H1 (cell line): Measurements from ENCODE around the gene LCE7A. TPM values are rescaled to one million over a fixed set of nuclear protein-coding genes. Genes with fewer than 3 reads are reported as not detected.

Experiments
- BCL11A ChIP-seq, 2 experiments: IDR thresholded peaks; one replicate each; pipeline ENCODE4 v1.6.1; 2011; ENCODE audit warnings: low read depth in 2 of 2, low read length in 2 of 2, mild to moderate bottlenecking in 2 of 2
- BRCA1 ChIP-seq: IDR thresholded peaks from 2 replicates; pipeline ENCODE4 v1.6.1; 2012; ENCODE audit warnings: low read depth, low read length, improper control_type of control experiment
- CHD7 ChIP-seq: fragments of 300-600 bp; sonication (generic); IDR thresholded peaks from 2 replicates; pipeline ENCODE4 v1.7.1; 2012; ENCODE audit warnings: low read length, moderate library complexity, mild to moderate bottlenecking, inconsistent platforms; ENCODE audit not compliant: insufficient replicate concordance
- KDM4A ChIP-seq: IDR thresholded peaks from one replicate; pipeline ENCODE4 v1.7.1; 2012; ENCODE audit warnings: low read depth, mild to moderate bottlenecking, moderate library complexity, low read length, inconsistent platforms; ENCODE audit not compliant: severe bottlenecking
- MAFK ChIP-seq: IDR thresholded peaks from 2 replicates; pipeline ENCODE4 v1.6.1; 2012; ENCODE audit warnings: low read depth, mild to moderate bottlenecking, improper control_type of control experiment, low read length
- NRF1 ChIP-seq: IDR thresholded peaks from 2 replicates; pipeline ENCODE4 v1.6.1; 2011; ENCODE audit warnings: mild to moderate bottlenecking, low read depth, low read length, improper control_type of control experiment
- POLR2A ChIP-seq, 2 experiments: IDR thresholded peaks; 1 replicate in 1 of 2; 2 replicates in 1 of 2; pipeline ENCODE4 v1.6.1; 2011; ENCODE audit warnings: low read depth in 2 of 2, low read length in 2 of 2, mild to moderate bottlenecking in 2 of 2; ENCODE audit errors: control extremely low read depth in 1 of 2
- RBBP5 ChIP-seq: IDR thresholded peaks from 2 replicates; pipeline ENCODE4 v1.7.1; 2012; ENCODE audit warnings: low read depth, mild to moderate bottlenecking, inconsistent platforms, low read length, moderate library complexity, borderline replicate concordance
- SIRT6 ChIP-seq: IDR thresholded peaks from one replicate; pipeline ENCODE4 v1.7.1; 2012; ENCODE audit warnings: low read length, inconsistent platforms
- USF2 ChIP-seq: IDR thresholded peaks from 2 replicates; pipeline ENCODE4 v1.6.1; 2011; ENCODE audit warnings: low read length, improper control_type of control experiment
- polyA plus RNA-seq, 7 experiments: library from polyadenylated mRNA; depleted of rRNA in 3 of 7; stranded (reverse) in 5 of 7; unstranded in 2 of 7; fragments of >200 nt in 5 of 7; fragments of 200-250 nt in 2 of 7; gene quantifications; 1 replicate in 5 of 7; 2 replicates in 1 of 7; 4 replicates in 1 of 7; pipeline versions ENCODE4 v1.2.1 to v1.2.3, GENCODE V29; 2011 to 2013; ENCODE audit warnings: missing spikeins in 2 of 7, mixed read lengths in 2 of 7
- total RNA-seq: library from RNA; stranded (reverse); fragmentation: NEBNext Ultra II Directional; extraction: Animal tissue kit (Norgen Biotek cat#: 25700); gene quantifications from 2 replicates; pipeline ENCODE4 v1.2.1, GENCODE V29; 2021
- TF ChIP-seq, protein P1 (sequence below): IDR thresholded peaks from 2 replicates; pipeline ENCODE4 v1.6.1; 2011; ENCODE audit warnings: low read depth, mild to moderate bottlenecking, low read length; ENCODE audit not compliant: insufficient read depth

LCE7A gene
- total and polyA plus RNA-seq, 2 of the 8 experiments (the other 6 are each of a cell fraction or from before 2014, with no cell fraction given) = not detected

- TF ChIP-seq CHD7 = no peak
- TF ChIP-seq BRCA1 = no peak
- no peak for TF ChIP-seq POLR2A (IDR thresholded peaks at IDR 0.05; ENCODE audit: control extremely low read depth in 1 of 2, low read depth in 2 of 2, low read length in 2 of 2)
- TF ChIP-seq MAFK = no peak
- TF ChIP-seq NRF1 = no peak
- no peak for TF ChIP-seq USF2
- no peak for TF ChIP-seq BCL11A (IDR thresholded peaks at IDR 0.05; ENCODE audit: low read depth in 2 of 2, low read length in 2 of 2)
- TF ChIP-seq, protein P1, sequence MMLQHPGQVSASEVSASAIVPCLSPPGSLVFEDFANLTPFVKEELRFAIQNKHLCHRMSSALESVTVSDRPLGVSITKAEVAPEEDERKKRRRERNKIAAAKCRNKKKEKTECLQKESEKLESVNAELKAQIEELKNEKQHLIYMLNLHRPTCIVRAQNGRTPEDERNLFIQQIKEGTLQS = no peak
- no peak for TF ChIP-seq SIRT6
- TF ChIP-seq KDM4A = no peak
- no peak for TF ChIP-seq RBBP5
Observed at GRCh38 chr1:152873495-152873894, 13.7 kb downstream of the LCE7A start (continued).
